Activated CD4-positive, alpha-beta T cell treated with anti-CD3 and anti-CD28 coated beads, Interleukin-2, amount 50 U/mL, for 4 hours (primary cell): ENCODE results near the gene SCRN2.

ENCODE experiments used
- DNase-seq, 2 experiments: peaks; one replicate each; pipeline ENCODE4 v3.0.0-alpha.2; 2020

The SCRN2 gene

DNA sequence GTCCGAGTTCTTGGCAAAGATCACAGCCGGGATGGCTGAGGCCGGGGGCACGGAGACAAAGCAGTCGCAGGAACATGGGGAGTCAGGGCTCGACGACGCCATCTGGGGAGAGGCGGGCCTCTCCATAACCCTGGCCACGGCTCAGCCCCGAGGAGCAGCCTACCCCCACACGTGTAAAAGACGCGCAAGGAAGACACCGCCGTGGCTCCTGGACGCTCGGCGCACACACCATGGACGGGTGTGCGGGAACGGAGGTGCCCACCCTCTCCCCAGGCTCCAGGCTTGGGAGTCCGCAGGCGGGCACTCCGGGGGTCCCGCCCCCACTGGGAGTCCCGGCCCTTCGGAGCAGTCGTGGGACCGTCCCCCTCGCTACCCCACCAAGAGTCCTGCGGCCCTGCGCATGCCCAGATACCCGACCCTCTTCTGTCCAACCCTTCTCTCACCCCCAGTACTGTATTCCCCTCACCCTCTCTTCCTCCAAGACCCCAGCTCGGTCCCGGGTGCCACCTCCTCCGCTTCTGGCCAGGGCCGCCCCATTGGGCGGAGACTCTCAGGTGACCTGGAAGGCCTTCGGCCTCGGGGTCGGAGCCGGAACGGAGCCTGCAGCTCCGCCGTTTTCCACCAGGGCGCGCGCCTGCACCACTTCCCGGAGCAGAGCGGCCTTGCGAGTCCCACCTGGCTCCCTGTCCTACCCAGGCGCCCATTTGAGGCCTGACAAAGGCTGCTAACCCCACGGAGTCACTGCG is at the start of gene SCRN2:
Gene SCRN2 (minus strand): TSS at position 532 of the 746 bp plus-strand sequence. CDS start 430 bp downstream, at position 102.
- peak; percentile 78 to 80 for DNase-seq

DNA sequence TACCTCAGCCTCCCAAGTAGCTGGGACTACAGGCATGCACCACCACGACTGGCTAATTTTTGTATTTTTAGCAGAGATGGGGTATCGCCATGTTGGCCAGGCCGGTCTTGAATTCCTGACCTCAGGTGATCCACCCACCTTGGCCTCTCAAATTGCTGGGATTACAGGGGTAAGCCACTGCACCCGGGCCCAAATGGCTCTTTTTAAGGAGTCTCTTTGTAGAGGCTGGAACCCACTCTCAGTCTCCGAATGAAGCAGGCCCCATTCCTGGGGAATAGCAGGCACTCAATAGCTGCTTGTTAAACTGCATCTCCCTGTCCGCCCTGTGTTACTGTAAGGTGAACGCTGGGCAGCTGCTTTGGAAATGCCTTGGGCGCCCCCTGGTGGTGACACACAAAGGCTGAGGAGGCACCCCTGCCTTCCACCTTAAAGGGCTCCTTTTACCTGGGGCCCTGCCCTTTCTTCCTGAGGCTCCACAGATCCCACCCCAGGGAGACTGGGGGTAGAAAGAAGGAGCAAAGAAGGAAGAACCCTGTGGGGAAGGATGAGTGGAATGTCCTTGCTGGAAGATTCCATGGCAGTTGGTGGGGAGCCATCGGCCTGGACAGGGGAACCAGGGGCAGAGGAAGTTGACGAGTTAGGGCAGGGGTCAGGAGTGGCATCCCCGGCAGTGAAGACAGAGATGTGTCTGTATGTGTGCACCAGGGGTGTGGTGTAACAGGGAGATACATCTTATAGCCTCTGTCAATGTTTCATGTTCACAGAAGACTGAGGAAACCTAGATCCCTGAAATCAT is 48.9 kb upstream of the SCRN2 start:
- DNase-seq = peak; percentile 92 to 95

DNA sequence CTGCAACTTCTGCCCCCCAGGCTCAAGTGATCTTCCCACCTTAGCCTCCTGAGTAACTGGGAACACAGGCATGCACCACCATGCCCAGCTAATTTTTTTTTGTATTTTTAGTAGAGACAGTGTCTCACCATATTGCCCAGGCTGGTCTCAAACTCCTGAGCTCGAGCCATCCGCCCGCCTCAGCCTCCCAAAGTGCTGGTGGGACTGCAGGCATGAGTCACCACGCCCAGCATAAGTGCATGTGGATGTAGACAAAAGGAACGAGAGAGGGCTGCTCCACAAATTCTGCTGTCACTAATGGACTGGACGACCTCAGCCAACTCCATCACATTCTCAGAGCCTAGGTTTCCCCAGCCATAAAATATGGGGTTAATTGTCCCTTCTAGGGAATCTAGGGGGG is 47.2 kb upstream of the SCRN2 start:
- no peak for DNase-seq

DNA sequence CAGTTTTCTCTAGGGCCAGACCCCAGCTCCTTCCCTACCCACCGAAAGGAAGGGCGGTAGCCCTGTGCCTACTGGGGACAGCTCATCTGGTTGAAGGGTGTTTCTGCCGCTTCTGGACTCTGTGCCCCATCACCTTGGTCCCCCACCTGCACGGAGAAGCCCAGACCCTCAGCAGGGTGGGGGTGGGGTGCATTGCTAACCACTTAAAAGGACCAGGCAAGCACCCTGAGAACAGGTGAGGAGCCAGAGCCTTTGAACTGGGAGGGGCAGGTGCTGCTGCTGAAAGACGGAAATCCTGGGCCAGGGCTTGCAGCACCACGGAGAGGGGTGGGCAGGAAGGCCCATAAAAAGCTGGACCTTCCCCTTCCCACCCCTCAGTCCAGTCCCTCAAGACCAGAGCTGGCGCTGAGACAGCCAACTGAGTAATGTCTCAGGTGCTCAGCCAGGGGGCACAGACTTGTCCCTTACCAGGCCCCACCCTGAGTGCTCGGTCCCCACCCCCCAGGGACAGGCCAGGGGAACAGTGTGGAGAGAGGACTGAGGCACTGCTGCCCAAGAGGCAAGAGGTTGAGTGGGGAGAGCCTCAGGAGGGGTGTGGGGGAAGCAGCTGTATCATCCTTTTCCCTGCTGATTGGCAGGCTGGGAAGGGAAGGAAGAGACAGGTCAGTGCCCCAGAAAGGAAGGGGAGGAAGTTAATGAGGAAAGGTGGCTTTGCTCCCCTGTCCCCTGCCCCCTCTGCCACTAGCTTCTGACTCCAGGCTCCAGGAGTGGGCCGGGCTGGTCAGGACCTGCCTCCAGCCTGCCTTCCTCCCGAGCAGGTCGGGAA is 44.0 kb upstream of the SCRN2 start:
- DNase-seq = no peak

DNA sequence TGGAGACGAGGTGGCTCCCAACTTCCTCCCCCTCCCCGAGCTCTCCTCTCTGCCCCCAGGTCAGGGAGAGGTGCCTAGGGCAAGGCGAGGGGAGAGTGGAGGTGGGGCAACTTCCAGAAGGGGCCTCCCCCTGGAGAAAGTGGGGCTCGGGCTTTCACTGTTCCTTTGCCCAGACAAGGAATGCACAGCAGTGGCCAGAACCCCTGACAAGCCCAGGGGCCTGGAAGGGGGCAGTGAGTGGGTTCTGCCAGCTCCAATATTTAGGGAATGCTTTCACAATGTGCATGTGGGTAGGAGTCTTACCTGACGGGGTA is 43.3 kb upstream of the SCRN2 start:
- DNase-seq = no peak

DNA sequence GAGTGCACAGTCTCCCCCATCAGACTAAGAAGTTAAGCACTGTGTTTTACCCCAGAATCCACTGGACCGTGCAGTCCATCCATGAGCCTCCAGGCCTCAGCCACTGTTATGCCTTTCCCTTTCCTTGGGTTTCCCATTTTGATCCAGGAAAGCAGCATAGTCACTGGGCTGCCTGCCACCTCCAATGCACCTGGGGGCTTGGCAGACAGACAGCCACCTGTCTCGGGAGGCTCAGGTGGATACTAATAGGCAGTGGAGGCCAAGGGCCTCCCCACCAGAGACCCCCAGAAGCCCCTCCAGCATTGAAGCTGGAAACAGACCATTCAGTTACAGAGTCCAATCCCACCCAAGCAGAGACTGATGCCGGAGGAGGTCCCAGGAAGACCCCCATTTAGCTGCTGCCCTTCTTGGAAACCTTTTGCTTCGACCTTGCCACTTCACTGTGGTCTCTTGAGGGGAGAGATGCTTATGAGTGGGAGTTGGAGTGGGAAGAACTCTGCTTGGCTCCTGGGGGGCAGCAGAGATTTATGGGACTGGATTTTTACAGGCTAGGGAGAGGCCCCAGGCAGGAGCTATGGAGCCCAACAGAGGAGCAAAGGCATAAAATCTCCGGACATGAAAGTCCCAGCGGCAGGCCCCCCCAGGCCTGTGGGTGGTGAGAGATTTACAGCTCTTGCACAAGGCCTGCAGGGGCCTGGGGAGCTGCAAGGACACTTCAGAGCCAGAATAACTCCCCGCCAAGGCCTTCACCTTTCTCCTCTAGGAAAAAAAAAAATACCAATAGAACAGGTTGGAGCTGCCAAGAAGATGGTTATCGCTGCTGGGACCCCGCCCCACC is 42.7 kb upstream of the SCRN2 start:
- DNase-seq = no peak

DNA sequence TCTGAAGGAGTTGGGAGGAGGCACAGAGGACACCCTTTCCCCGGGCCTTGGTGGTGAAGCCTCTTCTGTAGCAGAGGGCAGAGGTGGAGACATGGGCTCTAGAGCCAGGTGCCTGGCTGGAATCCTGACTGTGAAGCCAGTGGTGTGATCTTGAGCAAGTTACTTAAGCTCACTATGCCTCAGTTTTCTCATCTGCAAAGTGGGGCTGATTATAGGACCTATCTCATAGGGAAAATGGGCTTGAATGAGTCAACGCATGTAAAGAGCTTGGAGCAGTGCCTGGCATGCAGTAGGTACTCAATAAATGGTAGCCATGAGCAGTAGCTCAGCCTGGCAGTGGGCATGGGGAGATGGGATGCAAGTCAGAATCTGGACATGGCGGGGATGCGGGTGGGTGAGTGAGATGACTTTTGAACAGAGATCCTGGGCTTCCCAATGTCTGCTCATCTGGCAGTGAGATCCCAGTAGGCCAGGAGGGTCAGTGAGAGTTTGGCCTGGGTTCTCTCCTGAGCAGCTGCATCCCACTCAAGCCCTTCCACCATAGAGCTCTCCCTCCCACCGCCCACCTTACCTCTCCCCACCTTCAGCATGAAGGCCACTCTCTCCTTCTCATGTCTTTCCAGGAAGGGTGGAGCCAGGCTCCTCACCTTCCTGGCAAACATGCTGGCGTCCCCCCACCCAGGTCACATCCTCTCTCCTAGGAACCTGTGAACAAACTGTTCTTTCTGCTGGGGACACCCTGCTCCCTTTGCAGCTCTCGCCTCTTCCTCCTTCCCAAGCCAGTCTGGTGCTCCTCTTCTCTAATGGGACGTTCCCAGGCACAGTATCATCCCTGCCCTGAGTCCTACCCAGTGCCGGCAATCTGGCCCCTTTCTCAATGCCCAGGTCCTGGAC is 41.9 kb upstream of the SCRN2 start:
- DNase-seq = no peak

DNA sequence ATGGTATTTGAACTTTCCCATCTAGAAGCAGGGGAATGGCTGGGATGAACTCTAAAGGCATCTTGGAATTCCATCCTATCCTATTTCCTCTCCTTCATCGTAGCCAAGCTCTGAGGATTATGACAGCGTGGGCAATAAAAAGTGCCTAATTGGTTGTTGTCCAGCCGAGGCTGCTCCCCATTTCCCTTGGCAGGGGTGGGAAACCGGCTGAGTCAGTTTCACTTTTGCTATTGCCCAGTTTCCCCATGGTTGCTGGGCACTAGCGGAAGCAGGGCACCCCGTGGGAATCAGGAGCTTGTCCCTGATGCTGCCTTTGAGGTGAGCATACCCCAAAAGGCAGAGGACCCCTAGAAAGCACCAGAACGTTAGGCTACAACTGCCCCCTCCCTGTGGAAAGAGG is 41.2 kb upstream of the SCRN2 start:
- no peak for DNase-seq

DNA sequence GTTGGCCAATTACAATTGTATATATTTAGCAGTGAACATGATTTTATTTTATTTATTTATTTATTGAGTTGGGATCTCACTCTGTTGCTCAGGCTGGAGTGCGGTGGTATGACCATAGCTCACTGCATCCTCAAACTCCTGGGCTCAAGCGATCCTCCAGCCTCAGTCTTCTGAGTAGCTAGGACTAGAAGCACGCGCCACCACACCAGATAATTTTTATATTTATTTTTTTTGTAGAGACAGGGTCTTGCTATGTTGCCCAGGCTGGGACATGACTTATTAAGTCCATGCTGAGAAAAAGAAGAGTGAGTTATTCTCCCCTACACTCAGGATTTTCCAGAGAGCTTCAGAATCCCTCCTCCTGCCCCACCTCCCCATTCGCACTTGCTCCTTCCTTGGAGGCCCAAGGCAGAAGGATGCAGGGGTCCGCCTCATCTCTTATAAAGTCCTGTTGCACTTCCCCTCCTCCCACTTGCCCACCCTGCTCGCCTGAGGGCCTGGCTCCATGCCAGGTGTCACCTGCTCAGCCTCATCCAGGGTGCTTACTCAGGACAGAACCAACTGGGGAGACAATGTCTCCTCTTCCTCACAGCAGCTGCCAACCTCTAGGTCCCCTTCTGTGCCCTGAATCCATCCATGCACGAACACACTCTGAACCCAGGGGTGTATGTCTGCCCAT is 38.8 kb upstream of the SCRN2 start:
- no peak for DNase-seq

DNA sequence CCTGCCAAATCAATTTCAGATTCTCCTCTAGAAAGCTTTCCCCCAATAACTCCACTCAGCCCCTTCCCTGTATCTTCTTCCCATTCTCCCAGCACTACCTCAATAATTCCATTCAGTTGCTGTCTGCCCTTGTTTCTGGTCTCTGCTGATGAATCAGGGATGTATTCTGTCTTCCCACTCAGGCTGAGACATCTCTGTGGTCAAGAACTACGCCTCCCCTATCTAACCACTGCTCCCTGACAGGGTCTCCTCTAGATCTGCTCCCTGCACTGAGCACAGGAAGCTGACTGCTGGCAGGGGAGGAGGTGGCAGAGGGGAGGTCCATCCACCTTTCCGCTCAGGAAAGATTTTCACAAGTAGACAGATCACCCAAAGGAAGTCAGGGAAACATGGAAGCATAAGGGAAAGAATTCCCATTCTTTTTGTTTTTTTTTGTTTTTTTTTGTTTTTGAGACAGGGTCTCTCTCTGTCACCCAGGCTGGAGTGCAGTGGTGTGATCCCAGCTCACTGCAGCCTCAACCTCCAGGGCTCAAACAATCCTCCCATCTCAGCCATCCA is 38.0 kb upstream of the SCRN2 start:
- no peak for DNase-seq

DNA sequence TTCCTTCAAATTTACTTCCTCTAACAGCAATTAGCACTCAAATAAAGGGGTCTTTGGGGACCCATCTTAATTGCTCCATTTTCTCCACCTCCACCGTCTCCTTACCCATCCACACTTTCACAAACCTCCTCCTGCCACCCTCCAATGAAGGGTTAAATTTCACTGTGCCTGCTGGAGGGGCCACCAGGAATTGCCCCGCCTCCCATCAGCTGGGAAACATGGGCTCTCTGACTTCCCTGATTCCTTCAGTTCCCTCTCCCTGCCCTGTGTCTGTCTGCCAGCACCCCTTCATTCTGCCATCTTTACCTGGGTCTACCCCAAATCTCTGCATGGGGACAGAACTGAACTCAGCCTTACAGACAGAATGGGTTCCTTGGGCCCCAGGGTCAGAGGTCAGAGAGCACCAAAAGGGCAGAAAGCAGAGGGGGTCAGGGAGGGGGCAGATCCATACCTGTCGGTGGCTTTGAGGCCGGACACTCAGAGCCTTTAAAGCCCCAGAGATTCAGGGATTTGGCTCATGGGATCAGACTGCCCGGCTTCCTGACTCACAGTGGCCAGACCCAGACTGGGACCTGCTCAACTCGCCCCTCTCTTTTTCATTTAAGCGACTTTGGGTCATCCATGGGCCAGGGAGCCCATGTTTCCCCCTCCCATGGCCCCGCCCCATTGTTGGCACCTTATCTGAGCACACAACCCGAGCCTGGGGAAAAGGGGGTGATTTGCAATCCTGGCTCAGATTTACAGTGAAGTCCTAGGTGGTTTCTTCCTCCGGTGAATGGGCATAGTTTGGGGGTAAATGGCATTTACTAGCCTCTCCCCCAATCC is 37.3 kb upstream of the SCRN2 start:
- no peak for DNase-seq

DNA sequence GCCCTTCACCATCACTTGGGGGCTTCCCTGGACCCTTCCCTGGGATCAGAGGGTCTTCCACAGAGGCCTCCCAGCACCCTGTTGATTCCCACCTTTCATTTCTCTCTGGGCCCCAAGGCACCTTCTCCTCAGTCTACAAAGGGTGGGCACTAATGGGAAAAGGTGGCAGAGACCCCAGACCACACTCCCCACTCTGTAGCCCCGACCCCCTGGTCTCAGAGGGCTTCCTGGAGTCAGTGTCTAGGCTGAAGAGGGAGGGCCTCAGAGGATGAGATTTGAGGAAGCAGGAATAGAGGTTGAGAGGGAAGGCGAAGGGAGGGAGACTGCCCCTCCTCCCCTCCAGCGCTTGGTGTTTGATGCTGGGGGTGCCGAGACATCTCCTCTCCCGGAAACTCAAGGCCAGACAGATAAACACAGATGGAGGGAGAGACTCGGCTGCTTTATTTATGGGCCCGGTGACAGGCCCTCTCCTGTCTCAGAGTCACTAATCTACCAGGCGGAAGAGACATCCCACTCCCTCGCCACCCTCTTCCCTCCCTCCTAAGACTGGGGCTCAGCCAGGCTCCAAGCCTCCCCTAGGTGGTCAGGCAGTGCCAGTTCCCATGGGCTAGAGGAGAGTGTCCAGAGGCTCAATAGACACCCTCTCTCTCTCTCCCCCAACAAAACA is 36.4 kb upstream of the SCRN2 start:
- no peak for DNase-seq

DNA sequence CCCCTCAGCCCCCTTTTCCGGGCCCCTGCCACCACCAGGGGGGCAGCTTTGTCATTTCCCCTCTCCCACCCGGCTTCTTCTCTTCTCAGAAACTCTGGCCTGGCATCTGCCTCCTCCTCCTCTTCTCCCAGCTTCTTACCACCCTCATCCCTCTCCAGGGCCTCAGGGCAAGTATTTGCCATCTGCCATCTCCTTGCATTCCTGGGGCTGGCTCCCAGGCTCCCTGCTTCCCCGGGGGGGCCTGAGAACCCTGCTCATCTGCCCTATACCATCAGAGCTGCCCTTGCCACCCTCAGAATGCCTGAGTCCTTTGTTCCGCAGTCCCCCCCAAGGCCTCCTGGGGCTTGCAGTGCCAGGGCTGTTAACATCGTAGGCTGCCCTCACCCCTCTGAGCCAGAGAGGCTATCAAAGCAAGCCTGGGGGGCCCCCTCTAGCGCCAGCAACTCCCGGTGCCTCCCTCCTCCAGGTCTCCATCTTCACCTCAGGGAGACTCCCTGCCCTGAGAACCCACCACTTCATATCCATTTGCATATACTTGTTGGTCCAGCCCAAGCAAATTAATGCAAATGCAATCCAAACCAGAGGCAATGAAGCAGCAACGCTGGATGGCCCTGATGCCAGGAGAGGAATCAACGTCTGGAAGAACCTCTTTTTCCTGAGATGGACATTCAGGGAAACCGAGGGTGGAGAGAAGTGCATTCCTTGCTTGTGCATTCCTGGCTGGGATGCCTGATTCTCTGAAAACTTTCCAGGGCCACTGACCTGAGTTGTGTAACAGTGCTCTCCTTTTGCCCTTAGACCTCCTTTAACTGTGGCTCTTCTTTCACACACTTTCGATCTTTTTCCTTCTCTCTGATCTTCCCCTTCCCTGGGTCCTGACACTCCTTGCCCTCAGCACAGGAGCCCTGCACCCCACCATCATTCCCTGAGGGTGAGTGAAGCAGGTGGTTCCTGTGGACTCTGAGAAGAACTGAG is 34.2 kb upstream of the SCRN2 start:
- no peak for DNase-seq

DNA sequence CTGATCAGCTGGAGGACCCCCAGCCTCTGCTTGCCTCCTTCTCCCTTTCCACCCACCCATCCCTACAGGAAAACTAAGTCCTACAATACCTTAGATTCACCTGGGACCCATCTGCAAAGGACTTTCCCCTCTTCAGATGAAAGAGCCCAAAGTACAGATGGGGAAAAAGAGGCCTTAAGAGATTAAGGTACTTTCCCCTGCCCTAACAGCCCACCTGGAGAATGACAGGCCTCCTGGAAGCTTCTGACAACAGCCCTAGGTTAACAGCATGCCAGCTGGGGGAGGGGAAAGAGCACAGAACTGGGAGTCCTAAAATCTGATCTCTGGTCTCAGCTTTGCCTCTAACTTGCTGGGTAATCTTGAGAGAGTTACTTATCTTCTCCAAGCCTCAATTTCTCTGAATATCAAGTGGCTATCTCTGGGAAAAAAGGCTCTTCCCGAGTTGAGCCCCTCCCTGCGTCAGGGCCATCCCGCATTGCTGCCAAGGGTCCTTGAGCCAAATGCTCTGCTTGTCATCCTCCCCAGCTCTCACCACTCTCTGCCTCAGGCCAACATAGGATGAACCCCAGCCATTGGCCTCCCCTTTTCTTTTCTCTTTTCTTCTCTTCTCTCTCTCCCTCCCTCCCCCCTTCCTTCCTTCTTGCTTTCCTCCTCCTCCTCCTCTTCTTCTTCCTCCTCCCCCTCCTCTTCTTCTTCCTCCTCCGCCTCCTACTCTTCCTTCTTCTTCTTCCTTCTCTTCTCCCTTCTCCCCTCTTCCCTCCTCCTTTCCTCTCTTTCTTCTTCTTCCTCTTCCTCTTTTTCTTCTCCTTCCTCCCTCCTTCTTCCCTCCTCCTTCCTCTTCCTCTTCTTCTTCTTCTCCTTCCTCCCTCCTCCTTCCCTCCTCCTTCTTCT is 32.4 kb upstream of the SCRN2 start:
- DNase-seq = no peak

DNA sequence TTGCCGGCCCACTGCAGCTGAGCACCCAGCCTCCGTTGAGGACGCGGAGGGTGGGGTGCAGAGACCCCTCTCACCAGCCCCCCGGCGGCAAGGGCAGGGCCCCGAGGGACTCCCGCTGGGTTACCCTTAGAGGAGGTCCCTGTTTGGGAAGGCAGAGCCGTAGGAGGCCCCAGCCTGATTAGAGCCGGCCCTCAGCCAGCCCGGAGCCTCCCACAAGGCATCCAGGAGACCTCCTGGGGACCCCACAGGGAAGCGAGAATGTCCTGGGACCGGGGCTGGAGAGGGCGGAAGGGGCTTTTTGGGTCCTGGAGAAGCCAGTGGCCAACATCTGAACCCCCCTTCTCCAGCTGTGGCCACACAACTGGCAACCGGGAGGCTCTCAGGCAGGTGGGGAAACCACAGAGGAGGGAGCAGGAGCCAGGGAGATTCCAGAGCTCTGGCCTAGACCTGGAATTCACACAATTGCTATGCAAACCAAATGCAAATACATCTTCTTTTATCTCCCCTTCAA is 31.6 kb upstream of the SCRN2 start:
- no peak for DNase-seq

DNA sequence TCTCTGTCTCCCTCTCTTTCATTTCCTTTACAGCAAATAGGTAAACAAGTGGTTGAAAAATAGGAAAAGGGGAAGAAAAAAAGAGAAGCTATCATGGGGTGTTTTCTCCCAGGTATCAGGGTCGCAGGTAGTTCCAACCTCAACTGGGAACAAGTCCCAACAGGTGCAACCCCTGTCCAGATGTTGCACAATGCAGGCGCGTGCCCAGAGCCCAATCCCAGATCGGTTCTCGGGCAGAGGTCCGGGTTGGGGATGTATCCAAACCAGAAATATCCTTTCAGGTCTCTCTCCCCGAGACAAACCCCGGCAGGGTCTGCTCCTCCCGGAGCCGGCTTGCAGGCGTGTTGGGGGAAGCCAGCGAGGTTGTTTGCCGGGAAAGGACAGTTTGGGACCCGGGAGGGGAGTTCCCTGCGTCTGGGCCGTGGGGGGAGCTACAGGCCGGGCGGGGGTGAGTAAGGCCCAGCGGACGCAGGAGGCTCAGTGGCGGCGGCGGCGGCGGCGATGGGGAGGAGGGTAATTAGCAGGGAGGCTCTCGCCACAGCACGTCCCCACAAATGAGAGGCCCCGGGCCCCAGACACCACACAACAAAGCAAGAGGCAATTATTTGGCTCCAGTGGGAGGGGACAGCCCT is 31.1 kb upstream of the SCRN2 start:
- no peak for DNase-seq
